A549 (cell line): ENCODE data around the gene MAG. TPM values are rescaled to one million over a fixed set of nuclear protein-coding genes. Genes with fewer than 3 reads are reported as not detected.

Source experiments
- ATAC-seq, 2 experiments: fragments of 200-7000 bp in 1 of 2; fragments of >200 bp in 1 of 2; cut with Nextera tagmentation in 1 of 2; cut with Tn5 transposase in 1 of 2; 3 replicates each; pipeline versions ENCODE4 v1.8.0 to v1.9.1; 2018 to 2020; ENCODE audit warnings: mild to moderate bottlenecking in 1 of 2, moderate library complexity in 1 of 2
- CTCF ChIA-PET: fragments of 300-600 bp; sonication (Branson Sonifier 250); formaldehyde crosslinking; extraction: SDS; loops from one replicate; lab custom pipeline; 2021; ENCODE audit warnings: antibody characterized with exemption, inconsistent platforms; lab: Yijun Ruan, JAX
- POLR2A ChIA-PET: fragments of 350-600 bp; formaldehyde crosslinking; extraction: SDS; loops from one replicate; lab custom pipeline; 2021; ENCODE audit warnings: antibody characterized with exemption, inconsistent platforms; lab: Yijun Ruan, JAX
- DNase-seq, 2 experiments: peaks; one replicate each; pipeline versions ENCODE4 v3.0.0 to v3.0.0-alpha.2; 2011 to 2016; ENCODE audit warnings: low read depth in 1 of 2, low spot score in 1 of 2
- FAIRE-seq: peaks from 2 replicates; lab custom pipeline; 2011; peaks lifted over from hg19 to GRCh38; lab: Jason Lieb, UNC
- H3K27ac ChIP-seq, 2 experiments: fragments of >200 bp; sonication (Bioruptor Twin); formaldehyde crosslinking; 3 replicates each; pipeline ENCODE4 v1.5.1; 2016 to 2017
- H3K4me1 ChIP-seq: fragments of >200 bp; sonication (Bioruptor Twin); formaldehyde crosslinking; 3 replicates; pipeline ENCODE4 v1.6.1; 2016
- H3K4me2 ChIP-seq: fragments of >200 bp; sonication (Bioruptor Twin); formaldehyde crosslinking; 3 replicates; pipeline ENCODE4 v1.6.1; 2016
- H3K4me3 ChIP-seq: fragments of >200 bp; sonication (Bioruptor Twin); formaldehyde crosslinking; 3 replicates; pipeline ENCODE4 v1.5.1; 2016
- H3K9me3 ChIP-seq: fragments of >200 bp; sonication (Bioruptor Twin); formaldehyde crosslinking; 3 replicates; pipeline ENCODE4 v1.6.1; 2016
- CBX2 ChIP-seq: fragments of 200-600 bp; sonication (generic); IDR thresholded peaks from 2 replicates; pipeline ENCODE4 v1.6.1; 2016; ENCODE audit warnings: low read depth, mild to moderate bottlenecking, borderline replicate concordance
- CBX8 ChIP-seq: fragments of 200-600 bp; sonication (generic); IDR thresholded peaks from 2 replicates; pipeline ENCODE4 v1.6.1; 2016
- CEBPB ChIP-seq, 2 experiments: fragments of >200 bp in 1 of 2; sonication (Bioruptor Twin) in 1 of 2; formaldehyde crosslinking in 1 of 2; IDR thresholded peaks; 2 replicates each; pipeline ENCODE4 v1.6.1; 2012 to 2016
- CHD2 ChIP-seq: fragments of 150-350 bp; IDR thresholded peaks from 2 replicates; pipeline ENCODE4 v1.6.1; 2014; ENCODE audit warnings: low read length; ENCODE audit not compliant: partially characterized antibody
- CHD4 ChIP-seq: fragments of 200-600 bp; sonication (generic); IDR thresholded peaks from 2 replicates; pipeline ENCODE4 v1.6.1; 2016; ENCODE audit warnings: antibody characterized with exemption, mild to moderate bottlenecking, borderline replicate concordance
- EHF ChIP-seq: fragments of 250-450 bp; sonication (Bioruptor Pico); IDR thresholded peaks from 2 replicates; pipeline ENCODE4 v1.5.0; 2020; ENCODE audit warnings: mild to moderate bottlenecking
- EHMT2 ChIP-seq: fragments of 200-600 bp; sonication (generic); IDR thresholded peaks from 2 replicates; pipeline ENCODE4 v1.6.1; 2016; ENCODE audit warnings: antibody characterized with exemption, low read depth, mild to moderate bottlenecking, moderate library complexity
- EP300 ChIP-seq, 2 experiments: fragments of >200 bp; sonication (Bioruptor Twin); formaldehyde crosslinking; IDR thresholded peaks; 2 replicates in 1 of 2; 3 replicates in 1 of 2; pipeline ENCODE4 v1.6.1; 2016 to 2017
- FOSB ChIP-seq: fragments of 250-450 bp; sonication (Bioruptor Pico); IDR thresholded peaks from 2 replicates; pipeline ENCODE4 v1.5.0; 2020; ENCODE audit warnings: mild to moderate bottlenecking, moderate library complexity
- FOXS1 ChIP-seq: fragments of 250-450 bp; sonication (Bioruptor Pico); IDR thresholded peaks from 2 replicates; pipeline ENCODE4 v1.5.0; 2020; ENCODE audit warnings: mild to moderate bottlenecking, moderate library complexity
- HEYL ChIP-seq: fragments of 250-450 bp; sonication (Bioruptor Pico); IDR thresholded peaks from 2 replicates; pipeline ENCODE4 v1.8.0; 2021; ENCODE audit warnings: mild to moderate bottlenecking, moderate library complexity
- HOXB13 ChIP-seq: fragments of 250-450 bp; sonication (Bioruptor Pico); IDR thresholded peaks from 2 replicates; pipeline ENCODE4 v1.5.0; 2020; ENCODE audit warnings: low read depth, mild to moderate bottlenecking, moderate library complexity
- JUN ChIP-seq, 2 experiments: fragments of >200 bp; sonication (Bioruptor Twin); formaldehyde crosslinking; IDR thresholded peaks; 2 replicates in 1 of 2; 3 replicates in 1 of 2; pipeline ENCODE4 v1.6.1; 2016 to 2017
- MAFK ChIP-seq: fragments of 450-650 bp; IDR thresholded peaks from 2 replicates; pipeline ENCODE4 v1.6.1; 2014; ENCODE audit not compliant: partially characterized antibody
- MYC ChIP-seq: IDR thresholded peaks from 2 replicates; pipeline ENCODE4 v1.6.1; 2012; ENCODE audit warnings: mild to moderate bottlenecking, inconsistent platforms, low read length, improper control_type of control experiment, borderline replicate concordance
- NPAS2 ChIP-seq: fragments of 250-450 bp; sonication (Bioruptor Pico); IDR thresholded peaks from 2 replicates; pipeline ENCODE4 v1.8.0; 2022; ENCODE audit warnings: mild to moderate bottlenecking, moderate library complexity, borderline replicate concordance
- NR3C1 ChIP-seq: fragments of >200 bp; sonication (Bioruptor Twin); formaldehyde crosslinking; IDR thresholded peaks from 3 replicates; pipeline ENCODE4 v1.6.1; 2017
- PHF8 ChIP-seq: fragments of 200-600 bp; sonication (generic); IDR thresholded peaks from 2 replicates; pipeline ENCODE4 v1.6.1; 2016; ENCODE audit warnings: low read depth, mild to moderate bottlenecking, antibody characterized with exemption, moderate library complexity, borderline replicate concordance
- POLR2A ChIP-seq: IDR thresholded peaks from 2 replicates; pipeline ENCODE4 v1.6.1; 2012; ENCODE audit warnings: mild to moderate bottlenecking, low read length
- POLR2AphosphoS2 ChIP-seq: conservative IDR thresholded peaks from 2 replicates; pipeline ENCODE4 v1.6.1; 2012; ENCODE audit warnings: low read length, improper control_type of control experiment, inconsistent platforms
- RAD21 ChIP-seq, 2 experiments: fragments of >200 bp in 1 of 2; sonication (Bioruptor Twin) in 1 of 2; formaldehyde crosslinking in 1 of 2; IDR thresholded peaks in 1 of 2; conservative IDR thresholded peaks in 1 of 2; 2 replicates in 1 of 2; 3 replicates in 1 of 2; pipeline ENCODE4 v1.6.1; 2012 to 2018; ENCODE audit warnings: inconsistent platforms in 1 of 2
- RNF2 ChIP-seq: fragments of 200-600 bp; sonication (generic); IDR thresholded peaks from 2 replicates; pipeline ENCODE4 v1.6.1; 2016; ENCODE audit warnings: low read depth, mild to moderate bottlenecking, antibody characterized with exemption, moderate library complexity, borderline replicate concordance
- TP53 ChIP-seq: fragments of 250-450 bp; sonication (Bioruptor Pico); IDR thresholded peaks from 2 replicates; pipeline ENCODE4 v1.5.0; 2021; ENCODE audit warnings: mild to moderate bottlenecking, moderate library complexity
- ZC3H11A ChIP-seq: fragments of 450-650 bp; IDR thresholded peaks from 2 replicates; pipeline ENCODE4 v1.6.1; 2014; ENCODE audit warnings: antibody characterized with exemption, mild to moderate bottlenecking
- ZSCAN20 ChIP-seq: fragments of 250-450 bp; sonication (Bioruptor Pico); IDR thresholded peaks from 2 replicates; pipeline ENCODE4 v1.8.0; 2022; ENCODE audit warnings: mild to moderate bottlenecking, moderate library complexity
- WGBS: methylation state at CpG from one replicate; pipeline ENCODE4 v1.1.6; 2017; ENCODE audit errors: missing lambda C conversion rate; 5-methylcytosine and 5-hydroxymethylcytosine counted together
- polyA plus RNA-seq, 4 experiments: library from polyadenylated mRNA; depleted of rRNA in 3 of 4; stranded (reverse); fragments of >200 nt; fragmentation: RNase III in 1 of 4; extraction: RNeasy Plus Mini Kit Qiagen cat#74134 plus additional on column Dnase treatment in 1 of 4; gene quantifications; 2 replicates in 3 of 4; 3 replicates in 1 of 4; pipeline ENCODE4 v1.2.3, GENCODE V29; 2011 to 2017
- TF ChIP-seq, protein P1 (sequence below): IDR thresholded peaks from 2 replicates; pipeline ENCODE4 v1.6.1; 2012
- TF ChIP-seq, protein P2 (sequence below): fragments of 150-350 bp; IDR thresholded peaks from 2 replicates; pipeline ENCODE4 v1.6.1; 2014; ENCODE audit warnings: low read depth, mild to moderate bottlenecking, low read length

The MAG gene
- polyA plus RNA-seq, 2 of the 4 experiments (the other 2 are of a cell fraction) = not detected

DNA sequence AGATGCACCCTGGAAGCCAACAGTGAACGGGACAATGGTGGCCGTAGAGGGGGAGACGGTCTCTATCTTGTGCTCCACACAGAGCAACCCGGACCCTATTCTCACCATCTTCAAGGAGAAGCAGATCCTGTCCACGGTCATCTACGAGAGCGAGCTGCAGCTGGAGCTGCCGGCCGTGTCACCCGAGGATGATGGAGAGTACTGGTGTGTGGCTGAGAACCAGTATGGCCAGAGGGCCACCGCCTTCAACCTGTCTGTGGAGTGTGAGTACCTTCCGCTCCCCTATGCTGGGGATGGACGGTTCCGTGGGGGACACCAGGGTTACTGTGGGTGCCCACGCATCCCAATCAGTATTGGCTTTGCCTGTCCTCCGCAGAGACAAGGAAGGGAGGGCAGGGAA, 10.5 kb downstream of the MAG start:
- Histone ChIP-seq H3K4me3 (no peak overlapping the region), H3K4me2 (no peak overlapping the region), H3K9me3 (0 out of 3 replicates have a peak, but pooled peaks cover 2% of the 10 kb centered on the region), H3K27ac (no peak overlapping the region), H3K4me1 (0 out of 3 replicates have a peak, but pooled peaks cover 2% of the 10 kb centered on the region)
- peak; percentile 15 to 20; a peak in 3 of 6 replicates for ATAC-seq
- no peak for FAIRE-seq
- DNase-seq = no peak
- 41% methylated on average over 16 of the region's 16 CpGs for WGBS
- TF ChIP-seq CHD2 (no peak), NR3C1 (no peak), NPAS2 (CRISPR knock-in tag) (no peak), MAFK (no peak), RNF2 (no peak), TP53 (no peak), CEBPB (IDR thresholded peaks at IDR 0.05) (no peak), ZC3H11A (no peak), POLR2A (no peak), JUN (IDR thresholded peaks at IDR 0.05) (no peak), FOSB (CRISPR knock-in tag) (no peak)
- TF ChIP-seq, protein P1, sequence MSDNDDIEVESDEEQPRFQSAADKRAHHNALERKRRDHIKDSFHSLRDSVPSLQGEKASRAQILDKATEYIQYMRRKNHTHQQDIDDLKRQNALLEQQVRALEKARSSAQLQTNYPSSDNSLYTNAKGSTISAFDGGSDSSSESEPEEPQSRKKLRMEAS = no peak
- TF ChIP-seq, protein P2, sequence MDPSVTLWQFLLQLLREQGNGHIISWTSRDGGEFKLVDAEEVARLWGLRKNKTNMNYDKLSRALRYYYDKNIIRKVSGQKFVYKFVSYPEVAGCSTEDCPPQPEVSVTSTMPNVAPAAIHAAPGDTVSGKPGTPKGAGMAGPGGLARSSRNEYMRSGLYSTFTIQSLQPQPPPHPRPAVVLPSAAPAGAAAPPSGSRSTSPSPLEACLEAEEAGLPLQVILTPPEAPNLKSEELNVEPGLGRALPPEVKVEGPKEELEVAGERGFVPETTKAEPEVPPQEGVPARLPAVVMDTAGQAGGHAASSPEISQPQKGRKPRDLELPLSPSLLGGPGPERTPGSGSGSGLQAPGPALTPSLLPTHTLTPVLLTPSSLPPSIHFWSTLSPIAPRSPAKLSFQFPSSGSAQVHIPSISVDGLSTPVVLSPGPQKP = no peak
- ChIA-PET CTCF (interaction anchor here (1.4 to 1.7 kb wide), 2 partner anchors 21 kb away, joined by 4 read pairs; no protein-coding TSS in a partner anchor), POLR2A (interaction anchor here (0.6 kb wide), 1 partner anchor 343 kb away, joined by 6 read pairs; no protein-coding TSS in a partner anchor)

DNA sequence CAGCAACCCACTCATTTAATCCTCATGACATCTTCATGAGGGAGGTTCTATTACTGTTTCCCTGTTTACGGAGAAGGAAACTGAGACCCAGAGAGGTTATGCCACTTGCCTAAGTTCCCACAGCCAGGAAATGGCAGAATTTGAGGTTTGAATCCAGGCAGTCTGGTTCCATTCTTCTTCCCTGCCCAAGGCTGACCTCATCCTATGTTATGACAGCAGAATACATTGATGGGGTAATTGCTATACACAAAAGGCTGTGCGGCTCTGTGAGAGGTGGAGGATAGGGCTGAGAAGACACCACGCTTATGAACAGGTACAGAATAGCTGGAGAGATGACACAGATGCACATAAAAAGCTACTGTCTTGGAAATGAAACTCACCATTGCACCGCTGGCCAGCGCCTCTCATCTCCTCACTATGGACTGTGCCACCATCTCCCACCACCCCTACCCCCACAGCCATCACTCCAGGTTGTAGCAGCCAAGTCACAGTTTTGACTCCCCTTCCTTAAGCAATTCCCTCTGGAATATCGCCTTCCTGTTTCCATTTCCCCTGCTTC, 11.5 kb downstream of the MAG start:
- FAIRE-seq (no peak), DNase-seq (no peak), ATAC-seq (no peak; a peak in 1 of 6 replicates)
- CTCF ChIA-PET = interaction anchor here (1.0 to 1.9 kb wide), 2 partner anchors 13 to 34 kb away, joined by 3 to 9 read pairs; partner anchors contain the start of gene USF2
- Histone ChIP-seq H3K4me1 (0 out of 3 replicates have a peak, but pooled peaks cover 2% of the 10 kb centered on the region), H3K9me3 (0 out of 3 replicates have a peak, but pooled peaks cover 2% of the 10 kb centered on the region), H3K4me3 (no peak overlapping the region), H3K4me2 (no peak overlapping the region), H3K27ac (no peak overlapping the region)
- no peak for TF ChIP-seq ZSCAN20
- no peak for TF ChIP-seq FOXS1 (CRISPR knock-in tag)
- TF ChIP-seq, protein P1 = no peak
- TF ChIP-seq POLR2AphosphoS2 = no peak
- no peak for TF ChIP-seq HOXB13 (CRISPR knock-in tag)
- no peak for TF ChIP-seq EP300 (IDR thresholded peaks at IDR 0.05)
- no peak for TF ChIP-seq EHF (CRISPR knock-in tag)
- no peak for TF ChIP-seq CEBPB (IDR thresholded peaks at IDR 0.05)
- TF ChIP-seq CHD4 = no peak
- no peak for TF ChIP-seq MYC
- TF ChIP-seq EHMT2 = no peak
- TF ChIP-seq CBX2 = no peak
- no peak for TF ChIP-seq CBX8
- TF ChIP-seq JUN (IDR thresholded peaks at IDR 0.05) = no peak
- TF ChIP-seq PHF8 = no peak
- no peak for TF ChIP-seq HEYL (CRISPR knock-in tag)
- TF ChIP-seq RAD21 (conservative IDR thresholded peaks at IDR 0.05 in 1 of 2, IDR thresholded peaks at IDR 0.05 in 1 of 2) = no peak
- WGBS = 52% methylated on average over 6 of the region's 6 CpGs
- POLR2A ChIA-PET = interaction anchor here (0.5 kb wide), 1 partner anchor 35 kb away, joined by 3 read pairs; no protein-coding TSS in a partner anchor
